NB4 (cell line): ENCODE results near the gene BRSK1.

Experiments used
- MAX ChIP-seq: IDR thresholded peaks from 2 replicates; pipeline ENCODE4 v1.6.1; 2011; ENCODE audit warnings: low read depth, low read length
- POLR2A ChIP-seq: IDR thresholded peaks from 2 replicates; pipeline ENCODE4 v1.6.1; 2011; ENCODE audit warnings: mild to moderate bottlenecking; ENCODE audit not compliant: insufficient read length; ENCODE audit errors: extremely low read depth
- TF ChIP-seq, protein P1 (sequence below): IDR thresholded peaks from one replicate; pipeline ENCODE4 v1.5.1; 2012; ENCODE audit warnings: low read depth, low read length

GRCh38 chr19:55344444-55344843 lies 60.6 kb downstream of the BRSK1 start:
- TF ChIP-seq POLR2A: no peak
- TF ChIP-seq, protein P1, sequence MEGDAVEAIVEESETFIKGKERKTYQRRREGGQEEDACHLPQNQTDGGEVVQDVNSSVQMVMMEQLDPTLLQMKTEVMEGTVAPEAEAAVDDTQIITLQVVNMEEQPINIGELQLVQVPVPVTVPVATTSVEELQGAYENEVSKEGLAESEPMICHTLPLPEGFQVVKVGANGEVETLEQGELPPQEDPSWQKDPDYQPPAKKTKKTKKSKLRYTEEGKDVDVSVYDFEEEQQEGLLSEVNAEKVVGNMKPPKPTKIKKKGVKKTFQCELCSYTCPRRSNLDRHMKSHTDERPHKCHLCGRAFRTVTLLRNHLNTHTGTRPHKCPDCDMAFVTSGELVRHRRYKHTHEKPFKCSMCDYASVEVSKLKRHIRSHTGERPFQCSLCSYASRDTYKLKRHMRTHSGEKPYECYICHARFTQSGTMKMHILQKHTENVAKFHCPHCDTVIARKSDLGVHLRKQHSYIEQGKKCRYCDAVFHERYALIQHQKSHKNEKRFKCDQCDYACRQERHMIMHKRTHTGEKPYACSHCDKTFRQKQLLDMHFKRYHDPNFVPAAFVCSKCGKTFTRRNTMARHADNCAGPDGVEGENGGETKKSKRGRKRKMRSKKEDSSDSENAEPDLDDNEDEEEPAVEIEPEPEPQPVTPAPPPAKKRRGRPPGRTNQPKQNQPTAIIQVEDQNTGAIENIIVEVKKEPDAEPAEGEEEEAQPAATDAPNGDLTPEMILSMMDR: no peak
- no peak for TF ChIP-seq MAX
